ENCODE data around the gene RFFL. TPM values are rescaled to one million over a fixed set of nuclear protein-coding genes. Genes with fewer than 3 reads are reported as not detected.

RFFL gene
- total RNA-seq, 1 donor from 2014 or later: 31.5 TPM

DNA sequence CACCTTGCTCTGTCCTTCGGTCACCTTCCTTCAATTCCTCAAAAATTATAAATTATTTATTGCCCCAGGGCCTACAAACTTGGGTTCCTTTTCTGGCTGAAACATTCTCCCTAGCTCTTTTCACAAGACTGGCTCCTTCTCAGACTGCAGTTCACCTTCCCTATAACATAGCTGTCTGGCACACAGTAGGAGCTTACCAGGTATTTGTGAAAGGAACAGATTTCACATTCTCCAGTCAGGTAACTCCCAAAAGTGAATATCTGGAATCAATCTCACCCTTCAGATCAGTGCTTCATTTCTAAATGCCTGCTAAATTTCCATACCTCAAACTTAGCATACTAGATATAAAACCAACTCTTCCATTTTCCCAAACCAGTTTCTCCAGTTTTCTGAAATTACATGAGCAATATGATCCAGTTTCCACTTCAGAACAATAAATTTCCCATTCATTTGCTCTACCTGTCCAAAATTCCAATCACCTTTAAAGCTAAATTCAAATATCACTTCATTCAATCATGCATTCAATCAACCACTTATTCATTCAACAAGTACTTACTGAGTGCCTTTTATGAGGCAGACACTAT, 6.1 kb downstream of the RFFL start:
- TF ChIP-seq, protein P1, sequence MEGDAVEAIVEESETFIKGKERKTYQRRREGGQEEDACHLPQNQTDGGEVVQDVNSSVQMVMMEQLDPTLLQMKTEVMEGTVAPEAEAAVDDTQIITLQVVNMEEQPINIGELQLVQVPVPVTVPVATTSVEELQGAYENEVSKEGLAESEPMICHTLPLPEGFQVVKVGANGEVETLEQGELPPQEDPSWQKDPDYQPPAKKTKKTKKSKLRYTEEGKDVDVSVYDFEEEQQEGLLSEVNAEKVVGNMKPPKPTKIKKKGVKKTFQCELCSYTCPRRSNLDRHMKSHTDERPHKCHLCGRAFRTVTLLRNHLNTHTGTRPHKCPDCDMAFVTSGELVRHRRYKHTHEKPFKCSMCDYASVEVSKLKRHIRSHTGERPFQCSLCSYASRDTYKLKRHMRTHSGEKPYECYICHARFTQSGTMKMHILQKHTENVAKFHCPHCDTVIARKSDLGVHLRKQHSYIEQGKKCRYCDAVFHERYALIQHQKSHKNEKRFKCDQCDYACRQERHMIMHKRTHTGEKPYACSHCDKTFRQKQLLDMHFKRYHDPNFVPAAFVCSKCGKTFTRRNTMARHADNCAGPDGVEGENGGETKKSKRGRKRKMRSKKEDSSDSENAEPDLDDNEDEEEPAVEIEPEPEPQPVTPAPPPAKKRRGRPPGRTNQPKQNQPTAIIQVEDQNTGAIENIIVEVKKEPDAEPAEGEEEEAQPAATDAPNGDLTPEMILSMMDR (conservative IDR thresholded peaks at IDR 0.05; ENCODE audit: low read depth, low read length): no peak
- H3K4me3 ChIP-seq (ENCODE audit: low read depth, low read length): no peak overlapping the region
- DNase-seq (ENCODE audit: low read depth): no peak

DNA sequence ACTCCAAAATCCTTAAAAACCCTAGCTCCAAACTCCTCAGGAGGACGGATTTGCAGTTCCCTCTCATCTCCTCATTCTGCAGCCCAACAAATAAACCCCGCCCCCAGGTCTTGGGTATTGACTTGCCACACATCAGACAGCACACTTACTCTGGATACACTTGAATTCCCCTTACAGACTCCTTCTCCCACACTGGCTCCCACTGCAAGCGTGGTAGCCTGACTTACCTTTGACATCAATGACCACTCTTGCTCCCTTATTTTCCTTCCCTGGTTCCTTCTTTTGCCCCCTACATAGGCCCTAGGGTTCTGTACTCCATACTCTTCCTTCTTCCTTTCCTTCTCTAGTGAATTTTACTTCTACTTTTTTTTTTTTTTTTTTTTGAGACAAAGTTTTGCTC, 7.5 kb downstream of the RFFL start:
- DNase-seq (ENCODE audit: low read depth): peak; percentile 75
- H3K4me3 ChIP-seq (ENCODE audit: low read depth, low read length): no peak overlapping the region
- TF ChIP-seq, protein P1 (conservative IDR thresholded peaks at IDR 0.05; ENCODE audit: low read depth, low read length): no peak

DNA sequence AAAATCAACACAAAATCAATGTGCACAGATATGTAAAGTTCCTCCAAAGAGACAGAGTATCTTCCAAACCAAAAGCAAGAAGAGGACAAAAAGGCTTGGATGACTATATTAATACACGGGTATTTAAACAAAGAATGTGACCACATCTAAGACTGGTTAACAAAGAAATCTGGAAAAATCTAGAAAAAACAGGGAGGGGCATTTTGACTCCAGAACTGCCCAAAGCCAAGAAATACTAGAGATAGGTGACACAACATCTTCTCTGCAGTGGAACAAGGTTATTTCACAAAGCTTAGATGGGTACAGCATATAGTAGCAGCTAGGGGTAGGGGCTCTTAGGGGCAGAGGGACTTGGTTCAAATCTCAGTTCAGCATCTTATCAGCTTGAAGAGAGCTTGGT, 10.3 kb downstream of the RFFL start:
- no peak for DNase-seq (ENCODE audit: low read depth)
- TF ChIP-seq, protein P1 (conservative IDR thresholded peaks at IDR 0.05; ENCODE audit: low read depth, low read length): no peak
- no peak overlapping the region for H3K4me3 ChIP-seq (ENCODE audit: low read depth, low read length)

DNA sequence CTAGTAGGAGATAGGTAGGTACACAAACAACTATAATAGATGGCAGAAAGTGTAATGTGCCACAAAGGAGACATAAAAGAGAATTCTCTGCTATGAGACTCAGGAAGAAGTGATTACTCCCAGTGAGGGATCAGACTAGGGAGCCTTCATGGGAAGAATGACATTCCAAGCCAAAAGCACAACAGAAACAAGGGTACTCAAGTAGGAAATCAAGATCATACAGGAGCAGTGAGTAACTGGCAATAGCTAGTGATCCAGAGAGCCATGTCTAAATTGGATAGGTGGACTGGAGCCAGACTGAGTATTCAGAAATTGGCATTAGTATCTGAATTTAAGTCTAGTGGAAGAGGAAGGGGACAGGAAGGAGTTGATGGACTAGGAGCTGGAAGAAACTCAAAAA, 10.7 kb downstream of the RFFL start:
- H3K4me3 ChIP-seq (ENCODE audit: low read depth, low read length): no peak overlapping the region
- DNase-seq (ENCODE audit: low read depth): peak; percentile 51
- TF ChIP-seq, protein P1 (conservative IDR thresholded peaks at IDR 0.05; ENCODE audit: low read depth, low read length): no peak

DNA sequence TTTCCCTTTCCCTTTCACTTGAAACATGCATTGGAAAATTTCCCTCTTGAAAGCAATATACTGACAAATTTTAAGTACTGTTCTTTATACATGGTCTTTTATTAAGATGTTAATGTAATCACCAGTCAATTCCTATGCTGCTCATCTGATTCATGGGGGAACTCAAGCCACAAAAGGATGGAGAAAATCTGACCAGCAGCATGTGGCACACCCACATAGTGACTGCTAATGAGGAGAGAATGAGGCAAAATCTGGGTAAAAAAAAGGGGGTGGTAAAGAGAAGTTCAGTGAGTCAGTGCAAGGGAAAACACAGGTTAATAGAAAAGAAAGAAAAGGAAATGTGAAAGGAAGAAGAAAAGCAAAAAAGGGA, 11.3 kb downstream of the RFFL start:
- DNase-seq (ENCODE audit: low read depth): no peak
- no peak overlapping the region for H3K4me3 ChIP-seq (ENCODE audit: low read depth, low read length)
- TF ChIP-seq, protein P1 (conservative IDR thresholded peaks at IDR 0.05; ENCODE audit: low read depth, low read length): no peak

DNA sequence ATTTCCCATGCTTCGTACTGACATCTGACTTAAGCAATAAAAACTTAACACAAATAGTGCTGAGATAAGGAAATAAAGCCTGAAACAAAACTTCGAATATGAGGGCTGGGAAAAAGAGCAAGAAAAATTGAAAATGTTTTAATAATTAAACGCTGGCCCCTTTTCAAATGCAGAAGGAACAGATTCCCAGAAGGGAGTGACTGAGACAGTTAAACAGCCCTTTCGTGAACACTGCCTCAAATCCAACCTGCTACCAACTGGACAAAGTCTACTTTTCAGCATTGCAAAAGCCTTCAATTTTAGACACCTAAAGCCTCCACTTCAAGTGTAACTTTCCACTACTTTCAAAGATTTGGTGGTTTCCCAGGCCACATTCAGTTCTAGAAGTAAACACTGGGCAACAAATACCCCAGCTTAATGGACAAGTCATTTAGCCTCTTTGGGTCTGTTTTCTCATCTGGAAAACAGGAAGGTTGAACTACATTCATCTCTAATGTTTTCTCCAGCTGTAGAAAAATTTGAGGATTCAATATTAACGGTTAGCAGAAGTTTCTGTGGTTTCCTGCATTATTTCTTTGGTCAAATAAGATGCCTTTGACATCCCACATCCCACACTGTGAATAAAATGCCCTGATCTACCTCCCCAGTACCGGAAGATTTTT, 11.8 kb downstream of the RFFL start:
- TF ChIP-seq, protein P1 (conservative IDR thresholded peaks at IDR 0.05; ENCODE audit: low read depth, low read length): no peak
- H3K4me3 ChIP-seq (ENCODE audit: low read depth, low read length): no peak overlapping the region

DNA sequence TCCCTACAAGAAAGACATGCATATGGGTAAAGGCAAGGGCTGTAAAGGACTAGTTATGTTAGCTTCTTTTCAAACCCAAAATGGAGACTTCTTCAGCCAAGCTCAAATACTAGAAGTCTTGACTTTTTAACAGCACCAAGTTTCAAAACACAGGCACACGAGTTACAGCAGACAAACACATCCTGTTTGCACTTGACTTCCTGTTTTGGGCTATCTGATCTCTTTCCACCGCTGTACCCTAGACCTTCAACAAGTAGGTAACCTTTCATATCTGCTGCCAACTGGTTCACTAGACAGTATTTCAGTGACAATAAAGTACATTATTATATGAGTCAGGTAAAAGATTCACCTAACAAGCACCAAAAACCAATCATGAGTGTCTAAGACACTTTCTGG, 12.3 kb downstream of the RFFL start:
- no peak overlapping the region for H3K4me3 ChIP-seq (ENCODE audit: low read depth, low read length)
- no peak for DNase-seq (ENCODE audit: low read depth)
- TF ChIP-seq, protein P1 (conservative IDR thresholded peaks at IDR 0.05; ENCODE audit: low read depth, low read length): no peak

More for the DNA sequence above, 11.8 kb downstream of the RFFL start:
- peak; percentile 42 for DNase-seq (ENCODE audit: low read depth)

Data from epithelial cell of proximal tubule (primary cell).